Panc1 (cell line): ENCODE data around the gene KDR. TPM values are rescaled to one million over a fixed set of nuclear protein-coding genes. Genes with fewer than 3 reads are reported as not detected.

Experiments
- ATAC-seq: fragments of 200-7000 bp; cut with Tn5 transposase; 2 replicates; pipeline ENCODE4 v1.9.1; 2020; ENCODE audit warnings: mild to moderate bottlenecking, moderate library complexity
- BruUV-seq: library from RNA; stranded (reverse); fragments of 400-500 nt; replicated peaks from 2 replicates; lab custom pipeline; 2021; lab: Mats Ljungman, UMichigan
- CTCF ChIA-PET: fragments of 300-600 bp; sonication (Branson Sonifier 250); formaldehyde crosslinking; loops from one replicate; lab custom pipeline; 2022; ENCODE audit warnings: antibody characterized with exemption; lab: Charles Lee
- POLR2A ChIA-PET: fragments of 300-600 bp; sonication (Branson Sonifier 250); formaldehyde crosslinking; loops from one replicate; lab custom pipeline; 2022; ENCODE audit warnings: antibody characterized with exemption; lab: Charles Lee
- DNase-seq: peaks from one replicate; pipeline ENCODE4 v3.0.0-alpha.2; 2010; ENCODE audit warnings: low read depth, low spot score
- H3K27ac ChIP-seq: 2 replicates; pipeline ENCODE4 v1.5.1; 2011; ENCODE audit warnings: mild to moderate bottlenecking, low read length, inconsistent platforms
- H3K27me3 ChIP-seq: fragments of 200-500 bp; sonication (Bioruptor generic); 2 replicates; pipeline ENCODE4 v1.6.0; 2014; ENCODE audit warnings: low read length, inconsistent platforms; ENCODE audit not compliant: control insufficient read depth, insufficient read depth
- H3K36me3 ChIP-seq: fragments of 200-500 bp; sonication (Bioruptor generic); 2 replicates; pipeline ENCODE4 v1.5.1; 2014; ENCODE audit warnings: inconsistent platforms, mild to moderate bottlenecking, low read length, moderate library complexity; ENCODE audit not compliant: control insufficient read depth, insufficient read depth
- H3K4me1 ChIP-seq: 2 replicates; pipeline ENCODE4 v1.5.1; 2011; ENCODE audit warnings: inconsistent platforms, mild to moderate bottlenecking, low read length, moderate library complexity; ENCODE audit not compliant: control insufficient read depth, insufficient read depth
- H3K4me3 ChIP-seq, 2 experiments: 2 replicates each; pipeline ENCODE4 v1.5.1; 2011 to 2012; ENCODE audit warnings: low read depth in 2 of 2, low read length in 2 of 2, mild to moderate bottlenecking in 2 of 2, inconsistent platforms in 1 of 2, moderate library complexity in 1 of 2
- H3K9me3 ChIP-seq: fragments of 200-500 bp; sonication (Bioruptor generic); 2 replicates; pipeline ENCODE4 v1.5.1; 2014; ENCODE audit warnings: low read depth, mild to moderate bottlenecking, inconsistent platforms, low read length, moderate library complexity; ENCODE audit not compliant: control insufficient read depth, insufficient read depth
- POLR2AphosphoS5 ChIP-seq: IDR thresholded peaks from 2 replicates; pipeline ENCODE4 v1.6.1; 2012; ENCODE audit warnings: mild to moderate bottlenecking, low read depth, low read length, moderate library complexity
- SIN3A ChIP-seq: IDR thresholded peaks from 2 replicates; pipeline ENCODE4 v1.6.1; 2012; ENCODE audit warnings: low read depth, mild to moderate bottlenecking, low read length, moderate library complexity, borderline replicate concordance; ENCODE audit not compliant: insufficient read depth
- TCF7L2 ChIP-seq: IDR thresholded peaks from 2 replicates; pipeline ENCODE4 v1.6.1; 2011; ENCODE audit warnings: mild to moderate bottlenecking, low read depth, low read length, inconsistent platforms
- in situ Hi-C: cut with HindIII; loops from 2 replicates; pipeline ENCODE4 v1.10.0; 2016; ENCODE audit warnings: low sequenced_read_pairs, low pct_unique_long_range_greater_than_20kb
- intact Hi-C: fragments of 100-400 bp; cut with micrococcal nuclease; formaldehyde crosslinking; loops from one replicate; pipeline ENCODE4 v1.10.0; 2022; ENCODE audit not compliant: unreplicated experiment
- total RNA-seq: library from RNA; stranded (reverse); gene quantifications from one replicate; pipeline ENCODE4 v1.2.1, GENCODE V29; 2021; ENCODE audit not compliant: unreplicated experiment
- TF ChIP-seq, protein P1 (sequence below): fragments of 450-650 bp; IDR thresholded peaks from 2 replicates; pipeline ENCODE4 v1.5.1; 2017; ENCODE audit warnings: mild to moderate bottlenecking
- TF ChIP-seq, protein P2 (sequence below), 2 experiments: IDR thresholded peaks; 2 replicates each; pipeline ENCODE4 v1.6.1; 2011 to 2012; ENCODE audit warnings: low read depth in 2 of 2, control low read depth in 1 of 2, low read length in 1 of 2, mild to moderate bottlenecking in 1 of 2, moderate library complexity in 1 of 2; ENCODE audit not compliant: insufficient read depth in 1 of 2

Gene KDR
- total RNA-seq, 1 experiment from 2014 or later: 0.18 TPM

DNA sequence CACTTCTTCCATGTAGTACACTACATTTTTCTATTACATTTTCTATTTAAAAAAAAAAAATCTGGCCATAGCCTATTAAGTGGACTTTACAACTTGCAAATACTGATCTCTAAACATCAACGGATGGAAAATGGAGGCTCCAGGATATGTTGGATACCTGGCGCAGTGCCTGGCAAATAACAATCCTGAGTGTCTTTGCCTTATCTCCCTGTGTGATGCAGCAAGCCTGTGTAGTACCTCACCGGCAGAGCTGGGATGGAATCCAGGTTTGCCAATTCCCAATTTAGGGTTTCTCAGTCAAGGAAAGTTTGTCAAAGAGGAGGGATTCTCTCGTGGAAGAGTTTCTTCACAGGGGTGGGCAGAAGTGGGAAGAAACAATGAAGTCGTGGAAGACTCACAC is 93.2 kb downstream of the KDR start:
- Histone ChIP-seq H3K9me3 (no peaks in the 10 kb centered on the region), H3K36me3 (no peaks in the 10 kb centered on the region), H3K4me1 (no peaks in the 10 kb centered on the region), H3K4me3 (no peak overlapping the region), H3K27ac (no peak overlapping the region), H3K27me3 (no peaks in the 10 kb centered on the region; the same call in 1 of the 2 replicates)
- intact Hi-C loops (no loop called here), in situ Hi-C loops (no loop called here)
- BruUV-seq: no TSS peak
- DNase-seq (no peak), ATAC-seq (no peak)
- TF ChIP-seq, protein P1, sequence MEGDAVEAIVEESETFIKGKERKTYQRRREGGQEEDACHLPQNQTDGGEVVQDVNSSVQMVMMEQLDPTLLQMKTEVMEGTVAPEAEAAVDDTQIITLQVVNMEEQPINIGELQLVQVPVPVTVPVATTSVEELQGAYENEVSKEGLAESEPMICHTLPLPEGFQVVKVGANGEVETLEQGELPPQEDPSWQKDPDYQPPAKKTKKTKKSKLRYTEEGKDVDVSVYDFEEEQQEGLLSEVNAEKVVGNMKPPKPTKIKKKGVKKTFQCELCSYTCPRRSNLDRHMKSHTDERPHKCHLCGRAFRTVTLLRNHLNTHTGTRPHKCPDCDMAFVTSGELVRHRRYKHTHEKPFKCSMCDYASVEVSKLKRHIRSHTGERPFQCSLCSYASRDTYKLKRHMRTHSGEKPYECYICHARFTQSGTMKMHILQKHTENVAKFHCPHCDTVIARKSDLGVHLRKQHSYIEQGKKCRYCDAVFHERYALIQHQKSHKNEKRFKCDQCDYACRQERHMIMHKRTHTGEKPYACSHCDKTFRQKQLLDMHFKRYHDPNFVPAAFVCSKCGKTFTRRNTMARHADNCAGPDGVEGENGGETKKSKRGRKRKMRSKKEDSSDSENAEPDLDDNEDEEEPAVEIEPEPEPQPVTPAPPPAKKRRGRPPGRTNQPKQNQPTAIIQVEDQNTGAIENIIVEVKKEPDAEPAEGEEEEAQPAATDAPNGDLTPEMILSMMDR: no peak
- no peak for TF ChIP-seq POLR2AphosphoS5
- TF ChIP-seq SIN3A: no peak
- TF ChIP-seq TCF7L2: no peak
- TF ChIP-seq, protein P2, sequence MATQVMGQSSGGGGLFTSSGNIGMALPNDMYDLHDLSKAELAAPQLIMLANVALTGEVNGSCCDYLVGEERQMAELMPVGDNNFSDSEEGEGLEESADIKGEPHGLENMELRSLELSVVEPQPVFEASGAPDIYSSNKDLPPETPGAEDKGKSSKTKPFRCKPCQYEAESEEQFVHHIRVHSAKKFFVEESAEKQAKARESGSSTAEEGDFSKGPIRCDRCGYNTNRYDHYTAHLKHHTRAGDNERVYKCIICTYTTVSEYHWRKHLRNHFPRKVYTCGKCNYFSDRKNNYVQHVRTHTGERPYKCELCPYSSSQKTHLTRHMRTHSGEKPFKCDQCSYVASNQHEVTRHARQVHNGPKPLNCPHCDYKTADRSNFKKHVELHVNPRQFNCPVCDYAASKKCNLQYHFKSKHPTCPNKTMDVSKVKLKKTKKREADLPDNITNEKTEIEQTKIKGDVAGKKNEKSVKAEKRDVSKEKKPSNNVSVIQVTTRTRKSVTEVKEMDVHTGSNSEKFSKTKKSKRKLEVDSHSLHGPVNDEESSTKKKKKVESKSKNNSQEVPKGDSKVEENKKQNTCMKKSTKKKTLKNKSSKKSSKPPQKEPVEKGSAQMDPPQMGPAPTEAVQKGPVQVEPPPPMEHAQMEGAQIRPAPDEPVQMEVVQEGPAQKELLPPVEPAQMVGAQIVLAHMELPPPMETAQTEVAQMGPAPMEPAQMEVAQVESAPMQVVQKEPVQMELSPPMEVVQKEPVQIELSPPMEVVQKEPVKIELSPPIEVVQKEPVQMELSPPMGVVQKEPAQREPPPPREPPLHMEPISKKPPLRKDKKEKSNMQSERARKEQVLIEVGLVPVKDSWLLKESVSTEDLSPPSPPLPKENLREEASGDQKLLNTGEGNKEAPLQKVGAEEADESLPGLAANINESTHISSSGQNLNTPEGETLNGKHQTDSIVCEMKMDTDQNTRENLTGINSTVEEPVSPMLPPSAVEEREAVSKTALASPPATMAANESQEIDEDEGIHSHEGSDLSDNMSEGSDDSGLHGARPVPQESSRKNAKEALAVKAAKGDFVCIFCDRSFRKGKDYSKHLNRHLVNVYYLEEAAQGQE (IDR thresholded peaks at IDR 0.05; ENCODE audit: insufficient read depth in 1 of 2, low read depth in 2 of 2, low read length in 1 of 2): no peak
- POLR2A ChIA-PET: no interaction called here
- CTCF ChIA-PET: no interaction called here

DNA sequence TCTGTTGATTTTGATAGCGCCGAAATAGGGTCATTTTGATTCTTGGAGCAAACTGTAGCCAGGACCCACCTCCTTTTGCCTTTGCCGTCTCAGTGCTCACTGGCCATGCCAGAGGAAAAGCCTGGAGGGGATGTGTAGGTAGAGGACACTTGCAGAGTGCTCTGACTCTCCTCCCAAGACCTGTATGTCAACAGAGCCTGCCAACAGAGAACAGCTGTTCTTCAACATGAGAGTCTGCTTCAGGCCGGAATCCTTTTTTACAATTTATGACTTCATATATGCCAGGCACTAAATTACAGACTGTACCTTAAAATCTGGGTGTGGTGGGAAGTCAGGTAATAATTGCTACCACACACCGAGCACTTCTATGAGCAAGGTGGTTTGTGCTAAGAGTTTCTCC is 94.2 kb downstream of the KDR start:
- ChIA-PET POLR2A (no interaction called here), CTCF (interaction anchor here (0.7 kb wide), 1 partner anchor 40 kb away, joined by 3 read pairs; no protein-coding TSS in a partner anchor)
- no peak for ATAC-seq
- Histone ChIP-seq H3K27ac (no peak overlapping the region), H3K4me3 (no peak overlapping the region), H3K4me1 (no peaks in the 10 kb centered on the region), H3K27me3 (no peaks in the 10 kb centered on the region; the same call in 1 of the 2 replicates), H3K36me3 (no peaks in the 10 kb centered on the region), H3K9me3 (no peaks in the 10 kb centered on the region)
- in situ Hi-C loops: no loop called here
- DNase-seq: no peak
- intact Hi-C loops: no loop called here
- no TSS peak for BruUV-seq
- TF ChIP-seq, protein P1: no peak
- TF ChIP-seq POLR2AphosphoS5 (no peak), SIN3A (no peak), TCF7L2 (no peak)
- TF ChIP-seq, protein P2 (IDR thresholded peaks at IDR 0.05; ENCODE audit: insufficient read depth in 1 of 2, low read depth in 2 of 2, low read length in 1 of 2): no peak
